Lung (tissue), 12 donors: ENCODE results near the gene CCDC92B. TPM values are rescaled to one million over a fixed set of nuclear protein-coding genes. Genes with fewer than 3 reads are reported as not detected.

Source experiments
- ATAC-seq: fragments of 200-7000 bp; cut with Tn5 transposase; one replicate; pipeline ENCODE4 v1.9.1; 2020; ENCODE audit warnings: moderate number of reproducible peaks; ENCODE audit not compliant: insufficient read depth, low FRiP score
- DNase-seq, 3 donors: peaks; one replicate each; pipeline ENCODE4 v3.0.0-alpha.2; 2013 to 2017
- H3K27ac ChIP-seq, 2 donors: one replicate each; pipeline ENCODE4 v1.5.1; 2013; ENCODE audit warnings: mild to moderate bottlenecking in 2 of 2, moderate library complexity in 2 of 2, control low read depth in 1 of 2, inconsistent platforms in 1 of 2, low read depth in 1 of 2, low read length in 1 of 2
- H3K27me3 ChIP-seq, 3 donors: one replicate each; pipeline ENCODE4 v1.5.1; 2013; ENCODE audit warnings: low read length in 2 of 3; ENCODE audit not compliant: control insufficient read depth in 3 of 3, insufficient read depth in 3 of 3
- H3K36me3 ChIP-seq, 4 donors: one replicate each; pipeline ENCODE4 v1.5.1; 2013; ENCODE audit warnings: low read length in 4 of 4, mild to moderate bottlenecking in 1 of 4, moderate library complexity in 1 of 4; ENCODE audit not compliant: control insufficient read depth in 4 of 4, insufficient read depth in 4 of 4
- H3K4me1 ChIP-seq, 5 donors: one replicate each; pipeline ENCODE4 v1.5.1; 2013; ENCODE audit warnings: low read length in 5 of 5, mild to moderate bottlenecking in 2 of 5, moderate library complexity in 1 of 5; ENCODE audit not compliant: control insufficient read depth in 5 of 5, insufficient read depth in 5 of 5
- H3K4me3 ChIP-seq: one replicate; pipeline ENCODE4 v1.5.1; 2013; ENCODE audit warnings: mild to moderate bottlenecking, control low read depth, moderate library complexity
- H3K9ac ChIP-seq, 2 donors: one replicate each; pipeline ENCODE4 v1.5.1; 2013; ENCODE audit warnings: low read length in 2 of 2, control low read depth in 1 of 2; ENCODE audit not compliant: insufficient read depth in 1 of 2
- H3K9me3 ChIP-seq, 4 donors: one replicate each; pipeline ENCODE4 v1.5.1; 2013; ENCODE audit warnings: low read length in 3 of 4, mild to moderate bottlenecking in 1 of 4, moderate library complexity in 1 of 4; ENCODE audit not compliant: control insufficient read depth in 4 of 4, insufficient read depth in 3 of 4
- CTCF ChIP-seq: IDR thresholded peaks from 2 replicates; pipeline ENCODE4 v1.5.1; 2012; ENCODE audit warnings: mild to moderate bottlenecking; ENCODE audit errors: control extremely low read depth, extremely low read depth
- WGBS, 2 donors: extraction: QIAGEN DNeasy Blood & Tissue Kit; methylation state at CpG; one replicate each; pipeline ENCODE4 v1.1.7; 2013; 5-methylcytosine and 5-hydroxymethylcytosine counted together
- polyA plus RNA-seq, 2 donors: library from polyadenylated mRNA; stranded (reverse); fragments of 200-250 nt; gene quantifications; one replicate each; pipeline ENCODE4 v1.2.1, GENCODE V29; 2013
- total RNA-seq, 2 donors: library from RNA; depleted of rRNA in 1 of 2; stranded (reverse); fragments of >200 nt in 1 of 2; gene quantifications; one replicate each; pipeline ENCODE4 v1.2.1, GENCODE V29; 2014 to 2021
- donor health status: control.
- donor health status: control.
- donor health status: Bipolar disorder and iron deficiency.
- donor health status: healthy.
- donor health status: DM: yes; HTN: yes; CAD: no.

The CCDC92B gene
- total and polyA plus RNA-seq, 4 donors = 0.03 to 0.89 (median 0.08) TPM

- DNase-seq = peak in 1 of 3 donors; percentile 20
These were observed 13.6 kb downstream of the CCDC92B start for GRCh38 chr17:2735896-2736295.

GRCh38 chr17:2734939-2735338, 14.5 kb downstream of the CCDC92B start:
- no peak for TF ChIP-seq CTCF
- Histone ChIP-seq H3K27me3 (peaks cover 0 to 10% (median 0%) of the 10 kb centered on the region in 3 donors), H3K36me3 (no peaks in the 10 kb centered on the region), H3K9me3 (no peaks in the 10 kb centered on the region), H3K4me1 (no peaks in the 10 kb centered on the region), H3K27ac (no peak overlapping the region), H3K9ac (no peak overlapping the region), H3K4me3 (no peak overlapping the region)
- no peak for DNase-seq
- WGBS, 2 donors = 78 to 81% methylated on average over 10 of the region's 10 CpGs
- ATAC-seq = no peak

More at GRCh38 chr17:2735896-2736295, 13.6 kb downstream of the CCDC92B start:
- Histone ChIP-seq H3K9me3 (no peaks in the 10 kb centered on the region), H3K36me3 (no peaks in the 10 kb centered on the region), H3K27me3 (peaks cover 0 to 12% (median 0%) of the 10 kb centered on the region in 3 donors), H3K4me1 (no peaks in the 10 kb centered on the region), H3K9ac (no peak overlapping the region), H3K4me3 (no peak overlapping the region), H3K27ac (no peak overlapping the region)
- no peak for TF ChIP-seq CTCF
- 78 to 83% methylated on average over 5 of the region's 5 CpGs for WGBS, 2 donors
- ATAC-seq = no peak

- no peak for TF ChIP-seq CTCF
- Histone ChIP-seq H3K9me3 (no peaks in the 10 kb centered on the region), H3K36me3 (no peaks in the 10 kb centered on the region), H3K9ac (no peak overlapping the region), H3K27ac (no peak overlapping the region), H3K27me3 (peaks cover 0 to 12% (median 7%) of the 10 kb centered on the region in 3 donors), H3K4me1 (peaks cover 0 to 1% (median 0%) of the 10 kb centered on the region in 5 donors), H3K4me3 (no peak overlapping the region)
- WGBS, 2 donors = 78 to 91% methylated on average over 10 of the region's 10 CpGs
- DNase-seq (no peak), ATAC-seq (no peak)
These were observed 17.6 kb downstream of the CCDC92B start for GRCh38 chr17:2731807-2732206.

- DNase-seq = no peak
- no peaks in the 10 kb centered on the region for H3K9me3 ChIP-seq
- peaks cover 0 to 12% (median 8%) of the 10 kb centered on the region in 3 donors for H3K27me3 ChIP-seq
- H3K27ac ChIP-seq = no peak overlapping the region
- TF ChIP-seq CTCF = no peak
- no peak overlapping the region for H3K4me3 ChIP-seq
- H3K36me3 ChIP-seq = no peaks in the 10 kb centered on the region
- no peak overlapping the region for H3K9ac ChIP-seq
- peaks cover 0 to 1% (median 0%) of the 10 kb centered on the region in 5 donors for H3K4me1 ChIP-seq
- 71 to 90% methylated on average over 17 of the region's 17 CpGs for whole genome bisulfite sequencing, 2 donors
- no peak for ATAC-seq
These were observed 18.6 kb downstream of the CCDC92B start for GRCh38 chr17:2730764-2731353.
